ENCODE results near the gene WNT7A.
"Not testable (repeated sequence)": the region's sequence is repeated elsewhere in the genome, so short reads cannot be mapped to it uniquely, and the experiment has no call there.

Gene WNT7A

GRCh38 chr3:13879946-13880810, at the start of gene WNT7A:
Gene WNT7A, minus strand, starts transcription at chr3:13880071. Its CDS starts 255 bp downstream, at chr3:13879816.
- peak; percentile 47 to 52 for DNase-seq (ENCODE audit: low read depth in 1 of 2, low spot score in 1 of 2)

GRCh38 chr3:13928741-13929140, 48.9 kb upstream of the WNT7A start:
- not testable (repeated sequence) for DNase-seq (ENCODE audit: low read depth in 1 of 2, low spot score in 1 of 2)

DNA sequence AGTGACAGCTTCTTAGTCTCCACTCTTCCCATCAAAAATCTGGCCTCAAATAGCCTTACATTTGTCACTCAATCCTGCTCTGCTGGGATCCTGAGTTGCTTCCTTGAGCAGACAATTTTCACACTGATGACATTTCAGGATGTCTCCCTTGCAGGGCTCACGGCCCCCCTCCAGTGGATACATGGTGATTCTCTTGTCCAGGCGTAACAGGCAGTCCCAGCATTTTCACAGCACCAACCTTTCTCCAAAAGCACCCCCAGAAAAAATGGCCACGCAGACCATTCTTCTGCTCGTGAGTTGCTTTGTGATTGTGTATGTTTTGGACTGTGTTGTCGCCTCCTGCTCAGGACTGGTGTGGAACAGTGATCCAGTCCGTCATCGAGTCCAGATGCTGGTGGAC, 47.4 kb upstream of the WNT7A start:
- DNase-seq (ENCODE audit: low read depth in 1 of 2, low spot score in 1 of 2) = no peak

DNA sequence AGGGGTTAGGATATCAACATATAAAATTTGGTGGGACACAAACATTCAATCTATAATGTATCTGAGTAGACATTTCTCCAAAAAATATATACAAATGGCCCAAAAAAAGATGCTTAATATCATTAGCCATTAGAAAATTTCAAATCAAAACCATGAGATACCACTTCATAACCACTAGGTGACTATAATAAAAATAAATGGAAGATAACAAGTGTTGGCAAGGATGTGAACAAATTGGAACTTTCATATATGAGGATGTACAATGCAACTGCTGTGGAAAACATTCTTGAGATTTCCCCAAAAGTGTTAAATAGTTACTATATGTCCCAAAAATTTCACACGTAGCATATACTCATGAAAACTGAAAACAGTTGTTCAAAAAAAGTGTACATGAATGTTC, 36.5 kb upstream of the WNT7A start:
- DNase-seq (ENCODE audit: low read depth in 1 of 2, low spot score in 1 of 2) = no peak

DNA sequence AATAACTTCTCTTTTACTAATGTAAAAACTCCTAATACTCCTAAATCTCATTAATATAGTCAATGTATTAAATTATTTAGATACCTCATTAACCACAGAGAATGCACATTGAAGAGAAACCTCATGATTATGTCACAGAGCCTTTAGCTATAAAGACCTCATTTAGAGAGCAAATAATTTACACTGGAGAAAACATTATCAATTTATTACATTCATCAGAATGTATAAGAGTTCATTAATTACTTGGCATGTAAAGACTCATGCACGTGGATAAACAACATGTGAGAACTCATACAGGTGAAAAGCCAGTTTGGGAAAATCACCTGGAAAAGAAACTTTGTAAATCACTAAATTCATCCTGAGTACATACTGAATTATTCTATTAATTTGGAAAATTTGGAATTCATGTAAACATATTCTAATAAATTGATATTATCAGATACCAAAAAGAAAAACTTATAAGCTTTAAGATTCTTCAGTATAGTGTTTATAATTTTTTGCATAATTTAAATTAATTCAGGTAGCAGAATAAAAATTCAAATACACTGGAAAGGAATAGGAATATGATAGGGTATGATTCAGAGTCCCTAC, 22.9 kb upstream of the WNT7A start:
- DNase-seq (ENCODE audit: low read depth in 1 of 2, low spot score in 1 of 2) = no peak

DNA sequence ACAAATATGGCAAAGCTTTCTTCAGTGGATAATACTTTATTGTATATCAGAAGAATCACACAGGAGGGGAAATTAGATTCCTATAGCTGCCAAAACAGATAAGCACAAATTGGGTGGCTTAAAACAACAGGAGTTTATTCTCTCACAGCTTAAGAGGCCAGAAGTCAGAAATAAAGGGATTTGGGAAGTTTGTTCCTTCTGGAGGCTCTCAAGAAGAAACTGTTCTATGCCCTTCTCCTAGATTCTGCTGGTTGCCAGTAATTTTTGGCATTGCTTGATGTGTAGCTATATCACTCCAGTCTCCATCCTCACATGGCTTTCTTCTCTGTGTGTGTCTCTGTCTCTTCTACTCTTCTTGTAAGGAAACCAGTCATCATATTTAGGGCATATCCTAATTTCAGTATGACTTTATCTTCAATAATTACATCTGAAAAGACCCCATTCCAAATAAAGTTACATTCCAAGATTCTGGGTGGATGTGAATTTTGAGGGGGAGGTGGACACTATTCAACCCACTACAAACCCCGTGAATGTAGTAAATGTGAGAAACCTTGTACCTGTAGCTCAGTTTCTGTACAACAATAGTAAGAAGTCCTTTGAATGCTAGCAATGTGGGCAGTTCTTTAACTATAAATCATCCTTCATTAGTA, 22.2 kb upstream of the WNT7A start:
- DNase-seq (ENCODE audit: low read depth in 1 of 2, low spot score in 1 of 2) = no peak

- DNase-seq (ENCODE audit: low read depth in 1 of 2, low spot score in 1 of 2) = no peak
Observed at GRCh38 chr3:13898346-13898745, 18.5 kb upstream of the WNT7A start.

DNA sequence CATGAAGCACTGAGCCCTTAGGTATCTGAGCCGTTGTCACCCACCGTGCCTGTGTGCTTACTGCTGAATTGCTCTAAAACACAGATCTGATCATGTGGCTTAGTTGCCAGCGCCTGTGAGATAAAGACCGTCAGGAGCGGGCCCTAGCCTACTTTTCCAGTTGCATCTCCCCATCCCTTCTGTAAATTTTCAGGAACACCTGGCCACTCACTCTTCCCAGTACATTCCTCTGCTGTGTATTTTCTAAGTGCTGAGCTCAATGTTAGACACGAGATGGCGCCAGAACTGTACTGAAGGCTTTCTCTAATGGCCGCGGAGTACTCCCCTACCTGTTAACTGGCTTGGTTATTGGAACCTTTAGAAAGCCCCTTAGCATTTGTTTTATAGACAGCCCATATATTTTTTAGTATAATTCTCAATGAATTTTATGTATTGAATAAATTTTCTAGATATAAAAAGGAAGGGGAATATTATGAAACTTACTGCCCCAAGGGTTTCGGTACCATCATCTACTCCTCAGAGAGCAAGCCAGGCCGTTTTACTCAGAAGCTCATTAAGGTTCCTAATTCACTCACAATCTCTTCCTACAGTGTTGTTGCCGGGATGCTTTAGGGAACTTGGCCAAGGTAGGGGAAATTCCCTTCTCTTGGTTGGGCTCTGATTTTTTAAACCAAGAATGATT, 16.7 kb upstream of the WNT7A start:
- no peak for DNase-seq (ENCODE audit: low read depth in 1 of 2, low spot score in 1 of 2)

- DNase-seq (ENCODE audit: low read depth in 1 of 2, low spot score in 1 of 2) = peak; percentile 89 to 93
Observed at GRCh38 chr3:13895155-13896105, 15.6 kb upstream of the WNT7A start.

- no peak for DNase-seq (ENCODE audit: low read depth in 1 of 2, low spot score in 1 of 2)
Observed at GRCh38 chr3:13894807-13895154, 14.9 kb upstream of the WNT7A start.

GRCh38 chr3:13894096-13894806, 14.4 kb upstream of the WNT7A start:
- no peak for DNase-seq (ENCODE audit: low read depth in 1 of 2, low spot score in 1 of 2)

GRCh38 chr3:13892304-13892703, 12.4 kb upstream of the WNT7A start:
- no peak for DNase-seq (ENCODE audit: low read depth in 1 of 2, low spot score in 1 of 2)

DNA sequence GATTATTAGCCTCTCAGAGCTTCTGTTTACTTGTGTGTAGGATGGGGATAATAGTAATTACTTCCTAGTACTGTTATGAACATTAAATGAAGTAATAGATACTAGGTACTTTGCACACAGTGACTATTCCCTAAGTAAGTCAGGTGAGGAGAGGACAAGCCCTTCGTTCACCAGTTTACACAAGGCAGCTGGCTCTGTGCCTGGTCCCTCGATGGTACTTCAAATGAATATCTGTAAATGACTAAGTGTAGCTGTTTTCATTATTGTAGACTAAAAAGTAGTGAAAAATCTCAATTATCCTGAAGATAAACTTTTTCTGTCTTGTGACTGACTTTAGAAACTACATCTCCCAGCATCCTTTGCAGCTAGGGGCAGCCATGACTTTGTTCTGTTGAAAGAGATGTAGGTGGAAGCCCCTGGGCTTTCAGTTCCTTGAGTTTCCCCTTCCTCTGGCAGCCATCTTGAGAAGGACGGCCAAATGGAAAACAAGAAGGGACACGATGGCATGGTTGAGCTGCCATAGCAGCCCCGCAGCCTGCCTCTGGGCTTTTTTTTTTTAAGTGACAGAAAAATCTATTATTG, 11.7 kb upstream of the WNT7A start:
- no peak for DNase-seq (ENCODE audit: low read depth in 1 of 2, low spot score in 1 of 2)

GRCh38 chr3:13891017-13891392, 11.1 kb upstream of the WNT7A start:
- no peak for DNase-seq (ENCODE audit: low read depth in 1 of 2, low spot score in 1 of 2)

DNA sequence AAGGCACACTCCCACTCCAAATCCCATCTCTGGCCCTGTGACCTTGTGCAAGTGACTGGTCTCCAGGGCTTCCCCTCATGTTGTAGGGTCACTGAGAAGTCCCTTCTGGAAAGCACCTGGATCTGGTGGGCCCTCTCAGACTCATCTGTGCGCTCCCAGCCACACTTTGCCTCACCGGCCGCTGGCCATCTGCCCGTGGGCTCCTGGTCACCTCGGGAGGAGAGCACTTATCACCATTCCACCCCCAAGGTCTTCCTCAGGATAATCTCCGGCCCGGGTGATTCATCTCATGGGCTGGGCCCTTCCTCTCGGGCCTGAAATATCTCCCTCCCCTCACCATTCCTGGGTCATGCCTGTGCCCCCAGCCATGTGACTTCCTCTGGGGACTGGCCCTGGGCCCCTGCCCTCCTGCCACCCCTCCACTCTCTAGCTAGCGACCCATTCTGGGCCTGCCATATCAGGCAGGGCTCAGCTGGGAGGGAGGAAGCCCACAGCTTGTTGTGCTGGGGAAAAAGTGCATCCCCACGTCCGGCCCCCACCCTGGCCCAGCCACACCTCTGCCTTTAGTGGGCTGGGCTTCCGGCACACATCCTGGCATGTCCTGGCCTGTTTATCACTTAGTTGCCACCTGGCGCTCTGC, 10.6 kb upstream of the WNT7A start:
- no peak for DNase-seq (ENCODE audit: low read depth in 1 of 2, low spot score in 1 of 2)

DNA sequence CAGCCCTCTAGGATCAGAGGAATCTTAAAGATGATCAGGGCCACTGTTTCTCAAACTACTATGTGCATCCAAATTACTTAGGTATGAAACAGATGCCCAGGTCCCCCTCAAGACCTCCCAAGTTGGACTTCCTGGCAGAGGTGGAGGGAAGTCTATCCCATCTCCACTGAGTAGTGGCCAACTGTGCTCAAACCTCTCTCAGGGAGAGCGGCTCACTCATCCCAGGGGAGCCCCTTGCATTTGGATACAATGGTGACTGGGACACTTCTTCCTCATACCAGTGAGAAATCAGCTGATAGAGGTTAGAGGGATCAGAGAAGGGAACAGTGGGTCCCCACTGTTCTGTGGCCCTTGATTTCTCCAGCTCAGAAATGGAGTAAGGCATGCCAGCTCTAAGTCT, 8.7 kb upstream of the WNT7A start:
- DNase-seq (ENCODE audit: low read depth in 1 of 2, low spot score in 1 of 2) = no peak

GRCh38 chr3:13887495-13888300, 7.8 kb upstream of the WNT7A start:
- no peak for DNase-seq (ENCODE audit: low read depth in 1 of 2, low spot score in 1 of 2)

GRCh38 chr3:13886593-13887129, 6.8 kb upstream of the WNT7A start:
- DNase-seq (ENCODE audit: low read depth in 1 of 2, low spot score in 1 of 2) = no peak

Data from activated T-helper 1 cell treated with anti-CD3 and anti-CD28 coated beads, Interleukin-2, amount 50 U/mL, for 16 hours (primary cell).